CD4-positive, CD25-positive, alpha-beta regulatory T cell (primary cell): Measurements from ENCODE around the gene ZIM2. TPM values are rescaled to one million over a fixed set of nuclear protein-coding genes. Genes with fewer than 3 reads are reported as not detected.

Experiments used
- ATAC-seq, 2 donors: fragments of 150-1000 bp; cut with Tn5 transposase; one replicate each; pipeline ENCODE4 v1.10.0; 2021; ENCODE audit warnings: low read depth in 2 of 2, moderate number of reproducible peaks in 2 of 2, moderate library complexity in 1 of 2
- DNase-seq, 3 donors: peaks; one replicate each; pipeline versions ENCODE4 v3.0.0 to v3.0.0-alpha.2; 2012 to 2022; ENCODE audit warnings: mixed read lengths in 1 of 3
- H3K27ac ChIP-seq: one replicate; pipeline ENCODE4 v1.7.0; 2013; ENCODE audit warnings: mild to moderate bottlenecking, low read length; ENCODE audit not compliant: insufficient read depth, poor library complexity, severe bottlenecking
- H3K27me3 ChIP-seq: one replicate; pipeline ENCODE4 v1.7.0; 2013; ENCODE audit warnings: low read length; ENCODE audit not compliant: control insufficient read depth, insufficient read depth
- H3K36me3 ChIP-seq: one replicate; pipeline ENCODE4 v1.7.0; 2013; ENCODE audit warnings: mild to moderate bottlenecking, low read length, moderate library complexity; ENCODE audit not compliant: control insufficient read depth, insufficient read depth
- H3K4me1 ChIP-seq: 2 replicates; pipeline ENCODE4 v1.7.0; 2013; ENCODE audit warnings: mild to moderate bottlenecking, low read length; ENCODE audit not compliant: insufficient read depth, control insufficient read depth, poor library complexity, severe bottlenecking
- H3K4me3 ChIP-seq: one replicate; pipeline ENCODE4 v1.7.0; 2013; ENCODE audit warnings: low read depth, mild to moderate bottlenecking, low read length, moderate library complexity
- H3K9me3 ChIP-seq, 2 experiments: 1 replicate in 1 of 2; 2 replicates in 1 of 2; pipeline ENCODE4 v1.7.0; 2013; ENCODE audit warnings: low read length in 2 of 2, mild to moderate bottlenecking in 1 of 2, moderate library complexity in 1 of 2; ENCODE audit not compliant: control insufficient read depth in 2 of 2
- H3K27ac Mint-ChIP-seq, 3 donors: one replicate each; pipeline ENCODE4 v1.8.0; 2020 to 2022; ENCODE audit warnings: mild to moderate bottlenecking in 3 of 3, mixed read lengths in 3 of 3, moderate library complexity in 2 of 3
- H3K27me3 Mint-ChIP-seq: one replicate; pipeline ENCODE4 v1.8.0; 2022; ENCODE audit warnings: mild to moderate bottlenecking, mixed read lengths
- H3K36me3 Mint-ChIP-seq: one replicate; pipeline ENCODE4 v1.8.0; 2020; ENCODE audit warnings: mixed read lengths
- H3K4me1 Mint-ChIP-seq, 4 donors: one replicate each; pipeline ENCODE4 v1.8.0; 2020 to 2022; ENCODE audit warnings: mixed read lengths in 4 of 4, mild to moderate bottlenecking in 1 of 4
- H3K4me3 Mint-ChIP-seq, 4 donors: one replicate each; pipeline ENCODE4 v1.8.0; 2020 to 2022; ENCODE audit warnings: mild to moderate bottlenecking in 4 of 4, mixed read lengths in 4 of 4, moderate library complexity in 3 of 4
- H3K9me3 Mint-ChIP-seq, 7 donors: one replicate each; pipeline ENCODE4 v1.8.0; 2020 to 2022; ENCODE audit warnings: mixed read lengths in 7 of 7, mild to moderate bottlenecking in 3 of 7, moderate library complexity in 2 of 7
- polyA plus RNA-seq, 4 donors: library from polyadenylated mRNA; unstranded; fragments of 300-500 nt; fragmentation: Illumina TruSeq; gene quantifications; one replicate each; pipeline ENCODE4 v1.2.3, GENCODE V29; 2021
- total RNA-seq: library from RNA; stranded (reverse); gene quantifications from one replicate; pipeline ENCODE4 v1.2.3, GENCODE V29; 2022

Gene ZIM2
- total and polyA plus RNA-seq, 5 donors from 2014 or later, result not detected

GRCh38 chr19:56746367-56746766, 94.2 kb downstream of the ZIM2 start:
- no peaks in the 10 kb centered on the region for H3K27me3 Mint-ChIP-seq
- no peak overlapping the region for H3K4me3 Mint-ChIP-seq
- ATAC-seq (no peak), DNase-seq (no peak)
- Histone ChIP-seq H3K27ac (no peak overlapping the region), H3K27me3 (no peaks in the 10 kb centered on the region), H3K4me3 (no peak overlapping the region), H3K9me3 (peaks cover 8 to 39% of the 10 kb centered on the region in 2 experiments), H3K4me1 (no peaks in the 10 kb centered on the region), H3K36me3 (no peaks in the 10 kb centered on the region)
- H3K27ac Mint-ChIP-seq, result no peak overlapping the region
- H3K4me1 Mint-ChIP-seq, result no peaks in the 10 kb centered on the region
- no peaks in the 10 kb centered on the region for H3K36me3 Mint-ChIP-seq
- H3K9me3 Mint-ChIP-seq, result peaks cover 4 to 46% (median 11%) of the 10 kb centered on the region in 7 donors

GRCh38 chr19:56740501-56740900, 100.0 kb downstream of the ZIM2 start:
- Mint-ChIP-seq H3K27me3 (no peaks in the 10 kb centered on the region), H3K4me3 (no peak overlapping the region), H3K27ac (no peak overlapping the region), H3K36me3 (no peaks in the 10 kb centered on the region), H3K4me1 (no peaks in the 10 kb centered on the region), H3K9me3 (peaks cover 2 to 54% (median 15%) of the 10 kb centered on the region in 7 donors)
- ATAC-seq, result no peak
- H3K9me3 ChIP-seq, result peaks cover 13 to 44% of the 10 kb centered on the region in 2 experiments
- no peak overlapping the region for H3K4me3 ChIP-seq
- H3K27ac ChIP-seq, result no peak overlapping the region
- no peaks in the 10 kb centered on the region for H3K4me1 ChIP-seq
- no peaks in the 10 kb centered on the region for H3K36me3 ChIP-seq
- no peaks in the 10 kb centered on the region for H3K27me3 ChIP-seq
- no peak for DNase-seq

- no peaks in the 10 kb centered on the region for H3K4me1 Mint-ChIP-seq
- no peaks in the 10 kb centered on the region for H3K36me3 ChIP-seq
- peaks cover 1 to 64% (median 17%) of the 10 kb centered on the region in 7 donors for H3K9me3 Mint-ChIP-seq
- H3K9me3 ChIP-seq, result peaks cover 14 to 41% of the 10 kb centered on the region in 2 experiments
- H3K4me1 ChIP-seq, result no peaks in the 10 kb centered on the region
- DNase-seq, result no peak
- H3K36me3 Mint-ChIP-seq, result no peaks in the 10 kb centered on the region
- no peak for ATAC-seq
- H3K27ac ChIP-seq, result no peak overlapping the region
- H3K27me3 Mint-ChIP-seq, result no peaks in the 10 kb centered on the region
- H3K27ac Mint-ChIP-seq, result no peak overlapping the region
- H3K4me3 ChIP-seq, result no peak overlapping the region
- no peaks in the 10 kb centered on the region for H3K27me3 ChIP-seq
- H3K4me3 Mint-ChIP-seq, result no peak overlapping the region
Observed at GRCh38 chr19:56736571-56736970, 104.0 kb downstream of the ZIM2 start.

- H3K4me3 ChIP-seq, result no peak overlapping the region
- H3K27me3 ChIP-seq, result no peaks in the 10 kb centered on the region
- H3K27ac ChIP-seq, result no peak overlapping the region
- ATAC-seq (no peak), DNase-seq (no peak)
- no peaks in the 10 kb centered on the region for H3K36me3 ChIP-seq
- peak overlapping the region in 1 of 3 donors; percentile 48 for H3K27ac Mint-ChIP-seq
- no peak overlapping the region for H3K4me3 Mint-ChIP-seq
- no peaks in the 10 kb centered on the region for H3K4me1 Mint-ChIP-seq
- no peaks in the 10 kb centered on the region for H3K4me1 ChIP-seq
- H3K9me3 Mint-ChIP-seq, result peaks cover 1 to 69% (median 18%) of the 10 kb centered on the region in 7 donors
- H3K9me3 ChIP-seq, result peaks cover 20 to 50% of the 10 kb centered on the region in 2 experiments
- H3K27me3 Mint-ChIP-seq, result no peaks in the 10 kb centered on the region
- no peaks in the 10 kb centered on the region for H3K36me3 Mint-ChIP-seq
Observed at GRCh38 chr19:56732976-56733375, 107.5 kb downstream of the ZIM2 start.

- no peak overlapping the region for H3K27ac Mint-ChIP-seq
- no peaks in the 10 kb centered on the region for H3K4me1 Mint-ChIP-seq
- Histone ChIP-seq H3K4me1 (no peaks in the 10 kb centered on the region), H3K36me3 (no peaks in the 10 kb centered on the region), H3K27me3 (no peaks in the 10 kb centered on the region), H3K4me3 (no peak overlapping the region), H3K9me3 (peaks cover 25 to 53% of the 10 kb centered on the region in 2 experiments), H3K27ac (no peak overlapping the region)
- H3K36me3 Mint-ChIP-seq, result peaks cover 3% of the 10 kb centered on the region
- peaks cover 0 to 69% (median 20%) of the 10 kb centered on the region in 7 donors for H3K9me3 Mint-ChIP-seq
- no peak for DNase-seq
- H3K4me3 Mint-ChIP-seq, result no peak overlapping the region
- no peaks in the 10 kb centered on the region for H3K27me3 Mint-ChIP-seq
- no peak for ATAC-seq
Observed at GRCh38 chr19:56727677-56728076, 112.8 kb downstream of the ZIM2 start.

GRCh38 chr19:56725829-56726424, 114.6 kb downstream of the ZIM2 start:
- Histone ChIP-seq H3K27me3 (no peaks in the 10 kb centered on the region), H3K9me3 (peaks cover 23 to 58% of the 10 kb centered on the region in 2 experiments), H3K4me1 (no peaks in the 10 kb centered on the region), H3K27ac (no peak overlapping the region), H3K36me3 (no peaks in the 10 kb centered on the region), H3K4me3 (no peak overlapping the region)
- DNase-seq, result no peak
- ATAC-seq, result no peak
- no peaks in the 10 kb centered on the region for H3K4me1 Mint-ChIP-seq
- no peaks in the 10 kb centered on the region for H3K27me3 Mint-ChIP-seq
- H3K27ac Mint-ChIP-seq, result no peak overlapping the region
- H3K4me3 Mint-ChIP-seq, result no peak overlapping the region
- peaks cover 2 to 69% (median 20%) of the 10 kb centered on the region in 7 donors for H3K9me3 Mint-ChIP-seq
- H3K36me3 Mint-ChIP-seq, result peaks cover 3% of the 10 kb centered on the region

Other genes starting within 250 kb of the ZIM2 start
- 3.3 TPM for gene ZNF71, start 245.4 kb downstream of the ZIM2 start, total RNA-seq
- 10 to 100 TPM in 2 of 4 donors, 1 to 10 TPM in 2; 6.9 to 11.4 (median 10.1) TPM for gene ZNF71, start 245.4 kb downstream of the ZIM2 start, polyA plus RNA-seq
- not detected for gene SMIM17, start 197.6 kb downstream of the ZIM2 start, total RNA-seq
- gene SMIM17, start 197.6 kb downstream of the ZIM2 start, polyA plus RNA-seq, result under 1 TPM in 1 of 4 donors, not detected in 3; 0.45 TPM
- gene ZNF835, start 169.0 kb downstream of the ZIM2 start, total RNA-seq, result 0.15 TPM
- gene ZNF835, start 169.0 kb downstream of the ZIM2 start, polyA plus RNA-seq, result 1 to 10 TPM in 2 of 4 donors, under 1 TPM in 2; 0.60 to 5.6 (median 2.8) TPM
- gene PEG3, start within 50 bp of the ZIM2 start, total RNA-seq, result 0.17 TPM
- under 1 TPM in 1 of 4 donors, not detected in 3; 0.34 TPM for gene PEG3, start within 50 bp of the ZIM2 start, polyA plus RNA-seq